Activated CD4-positive, alpha-beta T cell treated with anti-CD3 and anti-CD28 coated beads, Interleukin-2, amount 10 ng/mL, durations not matched to agents 24 days and 14 days (primary cell): ENCODE measurements around the gene SLC39A9. TPM values are rescaled to one million over a fixed set of nuclear protein-coding genes. Genes with fewer than 3 reads are reported as not detected.

Experiments used
- DNase-seq: peaks from one replicate; pipeline ENCODE4 v3.0.0; 2022
- H3K27ac Mint-ChIP-seq: one replicate; pipeline ENCODE4 v1.8.0; 2022; ENCODE audit warnings: mild to moderate bottlenecking, mixed read lengths
- H3K27me3 Mint-ChIP-seq: one replicate; pipeline ENCODE4 v1.8.0; 2022; ENCODE audit warnings: mixed read lengths
- H3K36me3 Mint-ChIP-seq: one replicate; pipeline ENCODE4 v1.8.0; 2022; ENCODE audit warnings: low read depth, mild to moderate bottlenecking, mixed read lengths
- H3K4me1 Mint-ChIP-seq: one replicate; pipeline ENCODE4 v1.8.0; 2021; ENCODE audit warnings: mixed read lengths
- H3K4me3 Mint-ChIP-seq: one replicate; pipeline ENCODE4 v1.8.0; 2022; ENCODE audit warnings: mild to moderate bottlenecking, moderate library complexity, mixed read lengths
- H3K9me3 Mint-ChIP-seq: one replicate; pipeline ENCODE4 v1.8.0; 2021; ENCODE audit warnings: mixed read lengths
- intact Hi-C: fragments of 100-400 bp; cut with micrococcal nuclease; formaldehyde crosslinking; loops from one replicate; pipeline ENCODE4 v1.15.1; 2023
- total RNA-seq: library from RNA; stranded (reverse); gene quantifications from 2 replicates; pipeline ENCODE4 v1.2.3, GENCODE V29; 2022

SLC39A9 gene
- total RNA-seq, 1 donor from 2014 or later, result 49.5 TPM

DNA sequence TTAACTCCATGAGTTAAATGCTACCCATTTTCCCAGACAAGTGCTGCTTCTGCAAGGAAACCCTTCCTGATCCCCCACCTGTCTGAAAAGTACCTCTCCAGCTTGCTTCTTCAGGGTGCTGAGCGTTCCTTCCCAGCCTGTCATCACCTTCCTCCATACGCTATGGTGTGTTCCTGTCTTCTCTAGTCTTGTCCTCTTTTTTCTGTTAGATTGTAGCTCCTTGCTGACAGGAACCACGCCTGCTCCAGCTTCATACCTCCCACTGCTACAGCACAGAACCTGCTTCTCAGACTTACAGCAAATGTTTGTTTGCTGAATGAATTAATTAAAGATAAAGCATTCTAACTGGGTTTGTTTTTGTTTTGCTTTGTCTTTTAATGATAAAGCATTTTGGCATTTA, 39.5 kb upstream of the SLC39A9 start:
- no peaks in the 10 kb centered on the region for H3K9me3 Mint-ChIP-seq
- no peaks in the 10 kb centered on the region for H3K27me3 Mint-ChIP-seq
- H3K27ac Mint-ChIP-seq, result peak overlapping the region; percentile 19
- DNase-seq, result no peak
- H3K4me1 Mint-ChIP-seq, result peaks cover 30% of the 10 kb centered on the region
- intact Hi-C loops, result no loop called here
- H3K36me3 Mint-ChIP-seq, result no peaks in the 10 kb centered on the region
- H3K4me3 Mint-ChIP-seq, result no peak overlapping the region

- Mint-ChIP-seq H3K27me3 (no peaks in the 10 kb centered on the region), H3K9me3 (no peaks in the 10 kb centered on the region), H3K4me1 (peaks cover 17% of the 10 kb centered on the region), H3K4me3 (no peak overlapping the region), H3K36me3 (no peaks in the 10 kb centered on the region), H3K27ac (no peak overlapping the region)
- DNase-seq, result no peak
- intact Hi-C loops, result no loop called here
These were observed 37.9 kb upstream of the SLC39A9 start for GRCh38 chr14:69360438-69361108.

DNA sequence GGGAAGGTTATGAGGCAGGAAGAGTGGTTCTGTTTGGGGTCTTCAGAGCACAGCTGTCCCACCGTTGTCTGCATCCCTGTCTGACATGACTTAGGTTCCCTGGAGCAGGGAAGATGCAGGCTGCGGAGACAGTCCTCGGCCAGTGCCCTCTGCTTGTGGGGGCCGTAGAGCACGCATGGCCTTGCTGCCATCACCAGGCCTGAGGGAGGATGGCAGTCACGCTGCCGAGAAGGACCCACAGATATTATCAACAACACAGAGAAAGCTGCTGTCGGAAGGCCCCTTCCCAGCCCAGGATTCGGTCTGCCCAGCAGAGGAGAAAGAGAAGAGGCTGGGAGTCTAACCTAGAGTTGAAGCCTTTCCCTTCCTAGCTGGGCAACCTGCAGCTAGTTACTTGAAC, 35.4 kb upstream of the SLC39A9 start:
- Mint-ChIP-seq H3K4me3 (no peak overlapping the region), H3K9me3 (no peaks in the 10 kb centered on the region), H3K4me1 (peaks cover 13% of the 10 kb centered on the region), H3K27ac (no peak overlapping the region), H3K36me3 (no peaks in the 10 kb centered on the region), H3K27me3 (no peaks in the 10 kb centered on the region)
- no peak for DNase-seq
- intact Hi-C loops, result no loop called here

DNA sequence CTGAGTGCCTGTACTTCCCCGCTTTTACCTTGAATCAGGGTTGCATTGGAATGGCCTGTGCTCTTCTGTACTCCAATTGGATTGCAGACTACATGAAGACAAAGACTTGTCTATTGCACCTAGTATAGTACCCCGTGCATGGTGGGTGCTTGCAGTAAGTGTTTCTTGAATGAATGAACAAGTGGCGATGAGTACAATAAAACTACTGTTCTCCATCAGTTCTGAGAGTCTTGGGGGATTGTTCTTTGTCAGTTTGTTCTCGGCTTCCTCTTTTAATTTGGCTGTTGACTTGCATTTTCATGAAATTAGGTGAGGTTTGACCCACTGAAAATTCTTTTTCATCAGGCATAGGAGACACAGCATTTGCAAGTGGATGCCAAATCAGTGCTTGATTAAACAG, 34.5 kb upstream of the SLC39A9 start:
- Mint-ChIP-seq H3K9me3 (no peaks in the 10 kb centered on the region), H3K36me3 (peaks cover under 1% of the 10 kb centered on the region)
- intact Hi-C loops, result no loop called here

GRCh38 chr14:69364378-69364777, 34.1 kb upstream of the SLC39A9 start:
- DNase-seq, result no peak
- Mint-ChIP-seq H3K4me3 (no peak overlapping the region), H3K36me3 (peaks cover 5% of the 10 kb centered on the region), H3K4me1 (peaks cover 3% of the 10 kb centered on the region), H3K27me3 (no peaks in the 10 kb centered on the region), H3K27ac (no peak overlapping the region), H3K9me3 (no peaks in the 10 kb centered on the region)
- intact Hi-C loops, result no loop called here

More for the DNA sequence above, 34.5 kb upstream of the SLC39A9 start:
- H3K27me3 Mint-ChIP-seq, result no peaks in the 10 kb centered on the region
- H3K4me3 Mint-ChIP-seq, result no peak overlapping the region
- H3K4me1 Mint-ChIP-seq, result peaks cover 4% of the 10 kb centered on the region
- no peak for DNase-seq
- no peak overlapping the region for H3K27ac Mint-ChIP-seq

DNA sequence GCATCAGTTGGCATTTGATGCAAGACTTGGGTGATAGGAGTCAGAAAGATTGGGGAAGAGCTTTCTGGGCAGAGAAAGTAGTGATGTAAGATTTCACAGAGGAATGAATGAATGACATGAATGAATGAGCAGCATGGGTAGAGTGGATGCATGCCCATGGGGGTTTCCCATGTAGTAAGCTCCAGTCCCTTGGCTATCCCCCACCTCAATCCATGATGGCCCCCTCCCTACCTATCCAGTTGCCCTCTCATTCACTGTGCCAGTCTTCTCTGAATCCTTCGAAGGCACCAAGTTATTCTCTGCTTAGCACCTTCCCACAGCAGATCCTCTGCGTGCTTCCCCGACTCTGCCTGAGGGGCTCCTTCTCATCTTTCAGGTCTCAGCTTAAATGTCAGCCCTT, 32.4 kb upstream of the SLC39A9 start:
- intact Hi-C loops, result no loop called here
- Mint-ChIP-seq H3K4me3 (no peak overlapping the region), H3K36me3 (peaks cover 5% of the 10 kb centered on the region), H3K4me1 (peaks cover 2% of the 10 kb centered on the region), H3K9me3 (no peaks in the 10 kb centered on the region), H3K27me3 (no peaks in the 10 kb centered on the region), H3K27ac (no peak overlapping the region)
- DNase-seq, result no peak

GRCh38 chr14:69366761-69367160, 31.7 kb upstream of the SLC39A9 start:
- Mint-ChIP-seq H3K9me3 (no peaks in the 10 kb centered on the region), H3K27me3 (no peaks in the 10 kb centered on the region), H3K27ac (no peak overlapping the region), H3K36me3 (peaks cover 5% of the 10 kb centered on the region), H3K4me1 (no peaks in the 10 kb centered on the region), H3K4me3 (no peak overlapping the region)
- DNase-seq, result no peak
- intact Hi-C loops, result no loop called here

GRCh38 chr14:69368381-69368780, 30.1 kb upstream of the SLC39A9 start:
- Mint-ChIP-seq H3K9me3 (no peaks in the 10 kb centered on the region), H3K27ac (no peak overlapping the region), H3K27me3 (no peaks in the 10 kb centered on the region), H3K4me1 (peaks cover 3% of the 10 kb centered on the region), H3K36me3 (peaks cover 12% of the 10 kb centered on the region), H3K4me3 (no peak overlapping the region)
- intact Hi-C loops, result no loop called here
- no peak for DNase-seq

GRCh38 chr14:69370061-69370460, 28.4 kb upstream of the SLC39A9 start:
- H3K36me3 Mint-ChIP-seq, result peaks cover 15% of the 10 kb centered on the region
- no peak overlapping the region for H3K4me3 Mint-ChIP-seq
- no peaks in the 10 kb centered on the region for H3K27me3 Mint-ChIP-seq
- DNase-seq, result no peak
- no peak overlapping the region for H3K27ac Mint-ChIP-seq
- intact Hi-C loops, result no loop called here
- no peaks in the 10 kb centered on the region for H3K9me3 Mint-ChIP-seq
- H3K4me1 Mint-ChIP-seq, result peaks cover 11% of the 10 kb centered on the region

DNA sequence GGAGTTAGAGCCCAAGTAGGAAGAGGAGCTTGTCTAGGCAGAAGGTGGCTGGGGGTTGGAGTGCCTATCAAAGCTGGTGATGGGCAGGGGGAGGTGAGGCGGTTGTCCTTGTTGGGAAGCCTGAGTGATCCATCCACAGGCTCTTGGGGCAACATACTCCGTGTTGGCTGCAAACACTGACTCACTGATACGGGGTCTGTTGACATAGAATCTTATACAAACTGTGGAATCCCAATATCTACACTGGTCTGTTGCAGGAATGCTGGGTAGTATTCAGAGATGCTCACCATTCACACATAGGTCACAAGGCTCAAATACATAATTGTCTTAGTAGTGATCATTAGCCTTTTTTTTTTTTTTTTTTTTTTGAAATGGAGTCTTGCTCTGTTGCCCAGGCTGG, 26.3 kb upstream of the SLC39A9 start:
- Mint-ChIP-seq H3K27me3 (no peaks in the 10 kb centered on the region), H3K27ac (no peak overlapping the region), H3K4me3 (no peak overlapping the region), H3K36me3 (peaks cover 35% of the 10 kb centered on the region), H3K4me1 (peaks cover 11% of the 10 kb centered on the region), H3K9me3 (peaks cover 6% of the 10 kb centered on the region)
- DNase-seq, result no peak
- intact Hi-C loops, result no loop called here

DNA sequence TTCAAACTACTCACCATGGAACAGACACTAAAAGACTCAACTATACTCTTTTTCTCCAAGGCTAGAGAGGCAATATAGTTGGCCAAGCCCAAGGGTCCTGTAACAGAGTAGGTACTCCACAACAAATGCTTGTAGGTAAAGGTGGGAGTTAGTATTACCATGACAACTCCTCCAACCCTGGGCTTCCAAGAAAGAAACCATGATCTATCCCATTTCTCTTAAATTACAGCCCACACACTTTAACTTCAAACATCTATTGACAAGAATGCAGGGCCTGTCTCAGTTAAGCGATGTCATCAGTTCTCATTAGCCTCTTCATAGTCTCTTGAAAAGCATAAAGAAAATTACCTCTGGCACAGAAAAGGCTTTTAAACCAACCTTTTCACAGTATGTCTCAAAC, 25.4 kb upstream of the SLC39A9 start:
- intact Hi-C loops, result no loop called here

DNA sequence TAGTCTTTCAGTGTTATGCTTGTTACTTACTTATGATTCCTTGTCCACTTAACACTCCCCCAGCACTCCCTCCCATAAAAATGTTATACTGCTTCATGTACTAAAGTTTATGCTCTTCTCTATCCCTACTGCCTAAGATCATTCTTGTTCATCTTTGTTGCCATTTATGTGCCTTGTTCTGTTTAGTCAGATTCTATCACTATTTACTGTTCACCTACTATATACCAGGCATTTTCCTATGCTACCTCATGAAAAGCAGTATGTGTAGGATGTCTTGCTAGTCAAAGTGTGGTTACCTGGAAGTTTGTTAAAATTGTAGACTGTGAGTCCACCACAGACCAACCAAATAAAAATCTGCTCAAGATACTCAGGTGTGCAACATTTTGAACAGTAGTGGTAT, 24.3 kb upstream of the SLC39A9 start:
- no peak for DNase-seq
- Mint-ChIP-seq H3K4me3 (no peak overlapping the region), H3K9me3 (peaks cover 6% of the 10 kb centered on the region), H3K27me3 (no peaks in the 10 kb centered on the region), H3K4me1 (peaks cover 12% of the 10 kb centered on the region), H3K27ac (peak overlapping the region; percentile 19), H3K36me3 (peaks cover 40% of the 10 kb centered on the region)
- intact Hi-C loops, result no loop called here

More for the DNA sequence above, 25.4 kb upstream of the SLC39A9 start:
- no peak overlapping the region for H3K4me3 Mint-ChIP-seq
- peaks cover 6% of the 10 kb centered on the region for H3K9me3 Mint-ChIP-seq
- peaks cover 11% of the 10 kb centered on the region for H3K4me1 Mint-ChIP-seq
- peak overlapping the region; percentile 65 for H3K27ac Mint-ChIP-seq
- no peak for DNase-seq
- H3K27me3 Mint-ChIP-seq, result no peaks in the 10 kb centered on the region
- H3K36me3 Mint-ChIP-seq, result peaks cover 39% of the 10 kb centered on the region

GRCh38 chr14:69375182-69375581, 23.3 kb upstream of the SLC39A9 start:
- no peak overlapping the region for H3K27ac Mint-ChIP-seq
- intact Hi-C loops, result no loop called here

DNA sequence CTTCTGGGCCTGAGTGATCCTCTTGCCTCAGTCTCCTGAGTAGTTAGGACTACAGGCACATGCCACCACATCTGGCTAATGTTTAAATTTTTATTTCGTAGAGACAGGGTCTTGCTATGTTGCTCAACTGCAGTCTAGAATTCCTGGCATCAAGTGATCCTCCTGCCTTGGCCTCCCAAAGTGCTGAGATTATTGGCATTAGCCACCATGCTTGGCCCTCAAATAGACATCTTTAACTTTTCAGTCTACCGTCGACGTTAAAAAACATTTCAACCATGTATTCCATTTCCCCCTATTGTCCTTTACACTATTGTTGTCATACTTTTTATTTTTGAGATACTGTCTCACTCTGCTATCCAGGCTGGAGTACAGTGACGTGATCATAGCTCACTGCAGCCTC, 22.8 kb upstream of the SLC39A9 start:
- intact Hi-C loops, result no loop called here
- peaks cover 52% of the 10 kb centered on the region for H3K36me3 Mint-ChIP-seq
- no peak overlapping the region for H3K27ac Mint-ChIP-seq
- H3K27me3 Mint-ChIP-seq, result no peaks in the 10 kb centered on the region
- no peak overlapping the region for H3K4me3 Mint-ChIP-seq
- no peak for DNase-seq
- peaks cover 6% of the 10 kb centered on the region for H3K9me3 Mint-ChIP-seq
- H3K4me1 Mint-ChIP-seq, result peaks cover 12% of the 10 kb centered on the region

More at GRCh38 chr14:69375182-69375581, 23.3 kb upstream of the SLC39A9 start:
- H3K4me1 Mint-ChIP-seq, result peaks cover 12% of the 10 kb centered on the region
- peaks cover 47% of the 10 kb centered on the region for H3K36me3 Mint-ChIP-seq
- peaks cover 6% of the 10 kb centered on the region for H3K9me3 Mint-ChIP-seq
- H3K27me3 Mint-ChIP-seq, result no peaks in the 10 kb centered on the region
- DNase-seq, result no peak
- no peak overlapping the region for H3K4me3 Mint-ChIP-seq

GRCh38 chr14:69376439-69376838, 22.1 kb upstream of the SLC39A9 start:
- no peaks in the 10 kb centered on the region for H3K27me3 Mint-ChIP-seq
- H3K9me3 Mint-ChIP-seq, result peaks cover 6% of the 10 kb centered on the region
- peaks cover 56% of the 10 kb centered on the region for H3K36me3 Mint-ChIP-seq
- no peak overlapping the region for H3K4me3 Mint-ChIP-seq
- no peak for DNase-seq
- no peak overlapping the region for H3K27ac Mint-ChIP-seq
- intact Hi-C loops, result no loop called here
- peaks cover 14% of the 10 kb centered on the region for H3K4me1 Mint-ChIP-seq
